Naive thymus-derived CD4-positive, alpha-beta T cell (primary cell): ENCODE data around the gene FOXN3. TPM values are rescaled to one million over a fixed set of nuclear protein-coding genes. Genes with fewer than 3 reads are reported as not detected.

ENCODE experiments used
- ATAC-seq: fragments of 150-1000 bp; cut with Tn5 transposase; 2 replicates; pipeline ENCODE4 v1.10.0; 2021; ENCODE audit warnings: mild to moderate bottlenecking, moderate library complexity
- CTCF ChIA-PET: fragments of 350-600 bp; sonication (Branson Sonifier 250); formaldehyde crosslinking; loops from one replicate; lab custom pipeline; 2021; ENCODE audit warnings: antibody characterized with exemption; lab: Charles Lee
- POLR2A ChIA-PET: fragments of 350-600 bp; sonication (Branson Sonifier 250); formaldehyde crosslinking; loops from one replicate; lab custom pipeline; 2021; ENCODE audit warnings: antibody characterized with exemption, inconsistent platforms; lab: Charles Lee
- DNase-seq, 9 donors: peaks; one replicate each; pipeline versions ENCODE4 v3.0.0 to v3.0.0-alpha.2; 2020 to 2022; ENCODE audit warnings: mixed read lengths in 1 of 9
- H3K27ac ChIP-seq: one replicate; pipeline ENCODE4 v1.7.0; 2013; ENCODE audit warnings: mild to moderate bottlenecking, low read depth, low read length, moderate library complexity
- H3K27me3 ChIP-seq, 2 donors: one replicate each; pipeline ENCODE4 v1.7.0; 2013; ENCODE audit warnings: low read length in 2 of 2, mild to moderate bottlenecking in 2 of 2, moderate library complexity in 2 of 2; ENCODE audit not compliant: control insufficient read depth in 2 of 2, insufficient read depth in 2 of 2
- H3K36me3 ChIP-seq, 3 experiments: 1 replicate in 2 of 3; 2 replicates in 1 of 3; pipeline ENCODE4 v1.7.0; 2013; ENCODE audit warnings: low read length in 3 of 3, mild to moderate bottlenecking in 3 of 3, moderate library complexity in 1 of 3; ENCODE audit not compliant: insufficient read depth in 3 of 3, control insufficient read depth in 2 of 3
- H3K4me1 ChIP-seq, 2 donors: one replicate each; pipeline ENCODE4 v1.7.0; 2013; ENCODE audit warnings: low read length in 2 of 2, mild to moderate bottlenecking in 2 of 2, moderate library complexity in 1 of 2; ENCODE audit not compliant: control insufficient read depth in 2 of 2, insufficient read depth in 2 of 2
- H3K4me3 ChIP-seq: 2 replicates; pipeline ENCODE4 v1.7.0; 2013; ENCODE audit warnings: mild to moderate bottlenecking, low read length
- H3K9me3 ChIP-seq, 3 experiments: 1 replicate in 2 of 3; 2 replicates in 1 of 3; pipeline ENCODE4 v1.7.0; 2013; ENCODE audit warnings: low read length in 3 of 3; ENCODE audit not compliant: control insufficient read depth in 2 of 3
- H3K27ac Mint-ChIP-seq, 9 donors: one replicate each; pipeline ENCODE4 v1.8.0; 2020 to 2022; ENCODE audit warnings: mixed read lengths in 9 of 9, mild to moderate bottlenecking in 8 of 9, moderate library complexity in 5 of 9, inconsistent platforms in 2 of 9
- H3K27me3 Mint-ChIP-seq, 5 donors: one replicate each; pipeline ENCODE4 v1.8.0; 2021 to 2022; ENCODE audit warnings: mixed read lengths in 5 of 5, mild to moderate bottlenecking in 1 of 5
- H3K36me3 Mint-ChIP-seq, 5 donors: one replicate each; pipeline ENCODE4 v1.8.0; 2020 to 2022; ENCODE audit warnings: mixed read lengths in 5 of 5, mild to moderate bottlenecking in 3 of 5, inconsistent platforms in 1 of 5
- H3K4me1 Mint-ChIP-seq, 7 donors: one replicate each; pipeline ENCODE4 v1.8.0; 2020 to 2022; ENCODE audit warnings: mixed read lengths in 7 of 7, mild to moderate bottlenecking in 3 of 7, inconsistent platforms in 1 of 7
- H3K4me3 Mint-ChIP-seq, 10 donors: one replicate each; pipeline ENCODE4 v1.8.0; 2020 to 2022; ENCODE audit warnings: mild to moderate bottlenecking in 10 of 10, mixed read lengths in 10 of 10, moderate library complexity in 6 of 10, inconsistent platforms in 2 of 10
- H3K9me3 Mint-ChIP-seq, 11 donors: one replicate each; pipeline ENCODE4 v1.8.0; 2020 to 2022; ENCODE audit warnings: mixed read lengths in 11 of 11, mild to moderate bottlenecking in 4 of 11, inconsistent platforms in 1 of 11, moderate library complexity in 1 of 11
- intact Hi-C, 2 donors: fragments of 100-400 bp; cut with micrococcal nuclease; formaldehyde crosslinking; loops; one replicate each; pipeline ENCODE4 v1.15.1; 2023
- polyA plus RNA-seq, 2 donors: library from polyadenylated mRNA; unstranded; fragments of 300-500 nt; fragmentation: Illumina TruSeq; gene quantifications; one replicate each; pipeline ENCODE4 v1.2.3, GENCODE V29; 2021
- total RNA-seq, 6 experiments: library from RNA in 5 of 6; stranded (reverse) in 5 of 6; gene quantifications; 1 replicate in 5 of 6; 2 replicates in 1 of 6; pipeline ENCODE4 v1.2.3 and lab custom pipeline; 2021 to 2026

Gene FOXN3
- total and polyA plus RNA-seq, 7 experiments from 2014 or later, result 103 to 192 (median 149) TPM

DNA sequence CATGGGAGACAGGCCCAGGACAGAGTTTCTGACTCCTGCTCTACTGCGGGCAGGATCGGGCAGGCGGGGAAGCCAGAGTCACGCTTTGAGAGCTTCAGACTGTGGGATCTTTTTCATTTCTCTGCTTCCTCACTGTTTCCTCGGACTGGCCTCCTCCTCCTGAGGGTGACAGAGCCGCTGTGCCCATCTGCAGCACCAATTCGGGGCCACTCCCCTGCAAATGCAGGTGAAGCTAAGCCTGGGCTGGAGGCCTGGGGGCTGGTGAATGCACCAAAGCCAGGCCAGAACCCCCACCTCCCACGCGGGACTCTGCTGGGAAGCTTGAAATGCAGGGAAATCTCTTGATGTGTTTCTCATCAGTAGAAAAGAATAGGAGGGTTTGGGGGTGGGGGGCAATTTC lies 77.5 kb downstream of the FOXN3 start:
- no peak overlapping the region for H3K27ac ChIP-seq
- H3K4me1 ChIP-seq, result peaks cover 0 to 6% of the 10 kb centered on the region in 2 donors
- Mint-ChIP-seq H3K36me3 (peaks cover 0 to 28% (median 16%) of the 10 kb centered on the region in 5 donors), H3K27me3 (no peaks in the 10 kb centered on the region), H3K9me3 (no peaks in the 10 kb centered on the region), H3K4me3 (no peak overlapping the region), H3K4me1 (peaks cover 17 to 63% (median 56%) of the 10 kb centered on the region in 7 donors), H3K27ac (peak overlapping the region in 5 of 9 donors; percentile 24 to 64 (median 48))
- ATAC-seq (no peak), DNase-seq (no peak)
- no peaks in the 10 kb centered on the region for H3K9me3 ChIP-seq
- POLR2A ChIA-PET, result no interaction called here
- H3K27me3 ChIP-seq, result no peaks in the 10 kb centered on the region
- CTCF ChIA-PET, result no interaction called here
- intact Hi-C loops, result loop anchor here in 1 of 2 donors (10.0 kb wide), 1 partner anchor 575 kb away; no protein-coding TSS in a partner anchor
- H3K4me3 ChIP-seq, result no peak overlapping the region
- no peaks in the 10 kb centered on the region for H3K36me3 ChIP-seq

DNA sequence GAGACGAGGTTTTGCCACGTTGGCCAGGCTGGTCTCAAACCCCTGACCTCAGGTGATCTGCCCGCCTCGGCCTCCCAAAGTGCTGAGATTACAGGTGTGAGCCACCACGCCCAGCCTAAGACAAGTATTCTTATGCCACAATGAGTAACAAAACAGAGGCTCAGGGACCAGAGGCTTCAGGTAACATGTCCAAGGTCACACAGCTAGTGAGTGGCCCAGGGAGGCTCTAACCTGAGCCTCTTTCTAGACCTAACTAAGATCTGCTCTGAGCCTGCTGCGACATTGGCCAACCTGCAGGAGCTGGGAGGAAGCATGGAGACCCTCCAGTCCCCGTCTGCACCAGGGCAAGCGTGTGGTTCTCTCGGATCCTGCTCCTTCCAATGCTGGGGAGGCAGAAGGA lies 77.9 kb downstream of the FOXN3 start:
- peaks cover 16 to 59% (median 52%) of the 10 kb centered on the region in 7 donors for H3K4me1 Mint-ChIP-seq

GRCh38 chr14:89336338-89336737 lies 80.7 kb downstream of the FOXN3 start:
- no peak overlapping the region for H3K4me3 ChIP-seq
- DNase-seq, result no peak
- H3K4me1 ChIP-seq, result peaks cover 0 to 6% of the 10 kb centered on the region in 2 donors
- H3K9me3 ChIP-seq, result no peaks in the 10 kb centered on the region
- peak overlapping the region in 4 of 9 donors; percentile 3 to 60 (median 28) for H3K27ac Mint-ChIP-seq
- intact Hi-C loops, result loop anchor here in 1 of 2 donors (1.0 to 10.0 kb wide), 3 partner anchors 82 to 578 kb away; no protein-coding TSS in a partner anchor
- peaks cover 0 to 39% (median 13%) of the 10 kb centered on the region in 5 donors for H3K36me3 Mint-ChIP-seq
- no peaks in the 10 kb centered on the region for H3K27me3 ChIP-seq
- no peak overlapping the region for H3K27ac ChIP-seq
- H3K27me3 Mint-ChIP-seq, result no peaks in the 10 kb centered on the region
- no peaks in the 10 kb centered on the region for H3K36me3 ChIP-seq
- ChIA-PET CTCF (interaction anchor here (0.7 kb wide), 1 partner anchor 20 kb away, joined by 3 read pairs; no protein-coding TSS in a partner anchor), POLR2A (no interaction called here)
- H3K4me1 Mint-ChIP-seq, result peaks cover 22 to 66% (median 54%) of the 10 kb centered on the region in 7 donors
- H3K4me3 Mint-ChIP-seq, result no peak overlapping the region
- H3K9me3 Mint-ChIP-seq, result no peaks in the 10 kb centered on the region
- ATAC-seq, result no peak

More for the DNA sequence above, 77.9 kb downstream of the FOXN3 start:
- ATAC-seq (no peak), DNase-seq (no peak)
- no peak overlapping the region for H3K4me3 ChIP-seq
- H3K9me3 ChIP-seq, result no peaks in the 10 kb centered on the region
- H3K9me3 Mint-ChIP-seq, result no peaks in the 10 kb centered on the region
- CTCF ChIA-PET, result no interaction called here
- H3K36me3 ChIP-seq, result no peaks in the 10 kb centered on the region
- H3K4me1 ChIP-seq, result peaks cover 0 to 6% of the 10 kb centered on the region in 2 donors
- POLR2A ChIA-PET, result no interaction called here
- intact Hi-C loops, result loop anchor here in 1 of 2 donors (10.0 kb wide), 1 partner anchor 576 kb away; no protein-coding TSS in a partner anchor
- no peak overlapping the region for H3K4me3 Mint-ChIP-seq
- peak overlapping the region in 3 of 9 donors; percentile 21 to 52 (median 51) for H3K27ac Mint-ChIP-seq
- H3K27me3 Mint-ChIP-seq, result no peaks in the 10 kb centered on the region
- no peak overlapping the region for H3K27ac ChIP-seq
- peaks cover 0 to 29% (median 13%) of the 10 kb centered on the region in 5 donors for H3K36me3 Mint-ChIP-seq
- no peaks in the 10 kb centered on the region for H3K27me3 ChIP-seq

GRCh38 chr14:89332031-89332430 lies 85.0 kb downstream of the FOXN3 start:
- peaks cover 3 to 56% (median 24%) of the 10 kb centered on the region in 5 donors for H3K36me3 Mint-ChIP-seq
- intact Hi-C loops, result loop anchor here in 1 of 2 donors (10.0 kb wide), 1 partner anchor 583 kb away; no protein-coding TSS in a partner anchor
- Histone ChIP-seq H3K36me3 (no peaks in the 10 kb centered on the region), H3K27me3 (no peaks in the 10 kb centered on the region), H3K9me3 (no peaks in the 10 kb centered on the region), H3K27ac (no peak overlapping the region), H3K4me3 (no peak overlapping the region), H3K4me1 (peaks cover 0 to 3% of the 10 kb centered on the region in 2 donors)
- DNase-seq, result no peak
- CTCF ChIA-PET, result no interaction called here
- no peak for ATAC-seq
- no peak overlapping the region for H3K27ac Mint-ChIP-seq
- H3K27me3 Mint-ChIP-seq, result no peaks in the 10 kb centered on the region
- peaks cover 10 to 72% (median 61%) of the 10 kb centered on the region in 7 donors for H3K4me1 Mint-ChIP-seq
- H3K4me3 Mint-ChIP-seq, result no peak overlapping the region
- no peaks in the 10 kb centered on the region for H3K9me3 Mint-ChIP-seq
- POLR2A ChIA-PET, result no interaction called here

GRCh38 chr14:89331398-89331797 lies 85.6 kb downstream of the FOXN3 start:
- H3K4me3 ChIP-seq, result no peak overlapping the region
- H3K27ac Mint-ChIP-seq, result peak overlapping the region in 1 of 9 donors; percentile 28
- DNase-seq, result no peak
- no peaks in the 10 kb centered on the region for H3K36me3 ChIP-seq
- H3K4me1 ChIP-seq, result peaks cover 0 to 6% of the 10 kb centered on the region in 2 donors
- no peak overlapping the region for H3K27ac ChIP-seq
- ChIA-PET CTCF (no interaction called here), POLR2A (no interaction called here)
- H3K4me3 Mint-ChIP-seq, result no peak overlapping the region
- H3K9me3 ChIP-seq, result no peaks in the 10 kb centered on the region
- H3K27me3 ChIP-seq, result no peaks in the 10 kb centered on the region
- intact Hi-C loops, result loop anchor here in 1 of 2 donors (10.0 kb wide), 1 partner anchor 583 kb away; no protein-coding TSS in a partner anchor
- H3K9me3 Mint-ChIP-seq, result no peaks in the 10 kb centered on the region
- peaks cover 10 to 72% (median 61%) of the 10 kb centered on the region in 7 donors for H3K4me1 Mint-ChIP-seq
- H3K36me3 Mint-ChIP-seq, result peaks cover 3 to 55% (median 27%) of the 10 kb centered on the region in 5 donors
- no peak for ATAC-seq
- no peaks in the 10 kb centered on the region for H3K27me3 Mint-ChIP-seq

DNA sequence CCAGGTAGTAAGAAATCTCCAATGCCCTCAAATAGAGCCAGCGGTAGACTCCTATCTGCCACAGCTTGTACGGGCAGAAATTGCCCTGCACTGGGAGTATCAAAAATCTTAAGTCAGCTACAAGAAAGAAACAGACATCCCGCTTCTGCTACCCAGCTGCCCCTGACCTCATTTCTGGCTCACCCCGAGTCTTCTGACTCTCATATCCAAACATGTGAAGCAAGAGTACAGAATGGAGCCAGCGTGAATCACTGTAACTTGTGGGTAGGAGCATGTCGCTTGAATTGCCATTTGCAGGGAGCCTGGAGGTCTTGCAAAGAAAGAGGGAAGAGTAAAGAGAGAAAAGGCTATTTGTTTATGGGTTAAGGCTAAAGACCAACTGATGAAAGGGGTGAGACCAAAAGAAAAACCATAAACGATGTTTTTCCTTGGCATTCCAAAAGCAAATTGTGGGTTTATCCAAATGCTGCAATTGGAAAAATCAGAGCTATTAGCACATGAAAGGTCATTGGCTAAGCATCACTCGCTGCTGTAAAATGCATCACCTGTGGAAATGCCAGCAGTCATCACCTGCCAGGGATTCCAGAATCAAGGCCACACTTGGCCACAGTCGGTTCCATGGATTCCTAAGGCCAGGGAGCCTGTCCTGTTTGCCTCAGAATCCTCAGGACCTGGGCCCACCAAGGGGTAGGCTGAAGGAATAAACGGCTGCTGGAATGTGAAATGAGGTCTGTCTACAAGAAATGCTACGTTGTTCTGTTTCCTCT lies 86.6 kb downstream of the FOXN3 start:
- peak overlapping the region in 3 of 9 donors; percentile 19 to 48 (median 28) for H3K27ac Mint-ChIP-seq
- no peak for ATAC-seq
- Histone ChIP-seq H3K27me3 (no peaks in the 10 kb centered on the region), H3K9me3 (no peaks in the 10 kb centered on the region), H3K4me3 (no peak overlapping the region), H3K4me1 (peaks cover 4 to 15% of the 10 kb centered on the region in 2 donors), H3K27ac (no peak overlapping the region), H3K36me3 (no peaks in the 10 kb centered on the region)
- no peaks in the 10 kb centered on the region for H3K27me3 Mint-ChIP-seq
- POLR2A ChIA-PET, result no interaction called here
- peaks cover 16 to 77% (median 66%) of the 10 kb centered on the region in 7 donors for H3K4me1 Mint-ChIP-seq
- peaks cover 0 to 1% (median 0%) of the 10 kb centered on the region in 11 donors for H3K9me3 Mint-ChIP-seq
- peaks cover 4 to 60% (median 30%) of the 10 kb centered on the region in 5 donors for H3K36me3 Mint-ChIP-seq
- DNase-seq, result no peak
- intact Hi-C loops, result loop anchor here in 1 of 2 donors (10.0 kb wide), 1 partner anchor 584 kb away; no protein-coding TSS in a partner anchor
- H3K4me3 Mint-ChIP-seq, result peak overlapping the region in 1 of 10 donors; percentile 7
- CTCF ChIA-PET, result no interaction called here
